Activated naive CD8-positive, alpha-beta T cell (primary cell): Measurements from ENCODE around the gene CCDC197.
A peak's percentile ranks its signal among the peaks of the same experiment; 100 is the strongest.

Experiments
- H3K27ac Mint-ChIP-seq: one replicate; pipeline ENCODE4 v1.8.0; 2021; ENCODE audit warnings: mixed read lengths
- H3K27me3 Mint-ChIP-seq: one replicate; pipeline ENCODE4 v1.8.0; 2021; ENCODE audit warnings: mixed read lengths
- H3K36me3 Mint-ChIP-seq: one replicate; pipeline ENCODE4 v1.8.0; 2021; ENCODE audit warnings: mixed read lengths
- H3K4me1 Mint-ChIP-seq: one replicate; pipeline ENCODE4 v1.8.0; 2021; ENCODE audit warnings: low read depth, mixed read lengths
- H3K4me3 Mint-ChIP-seq: one replicate; pipeline ENCODE4 v1.8.0; 2021; ENCODE audit warnings: mild to moderate bottlenecking, mixed read lengths
- H3K9me3 Mint-ChIP-seq: one replicate; pipeline ENCODE4 v1.8.0; 2021; ENCODE audit warnings: low read depth, mixed read lengths

CCDC197 gene

GRCh38 chr14:93997082-93997481 is at the start of gene CCDC197:
Gene CCDC197, plus strand, starts transcription at chr14:93997301. Its CDS starts 831 bp downstream, at chr14:93998132.
- Mint-ChIP-seq H3K4me1 (peaks cover 32% of the 10 kb centered on the region), H3K36me3 (no peaks in the 10 kb centered on the region), H3K4me3 (no peak within 1 kb of the TSS), H3K27me3 (no peaks in the 10 kb centered on the region), H3K27ac (peak within 1 kb of the TSS; percentile 59), H3K9me3 (no peaks in the 10 kb centered on the region)

- Mint-ChIP-seq H3K4me1 (peaks cover 16% of the 10 kb centered on the region), H3K27ac (no peak overlapping the region), H3K36me3 (peaks cover 2% of the 10 kb centered on the region)
Measured at GRCh38 chr14:93949511-93950075, 47.5 kb upstream of the CCDC197 start.

GRCh38 chr14:93950948-93951634 is 46.0 kb upstream of the CCDC197 start:
- H3K27ac Mint-ChIP-seq: peak overlapping the region; percentile 41
- peaks cover 31% of the 10 kb centered on the region for H3K4me1 Mint-ChIP-seq

More at GRCh38 chr14:93949511-93950075, 47.5 kb upstream of the CCDC197 start:
- Mint-ChIP-seq H3K27me3 (no peaks in the 10 kb centered on the region), H3K9me3 (no peaks in the 10 kb centered on the region), H3K4me3 (no peak overlapping the region)

DNA sequence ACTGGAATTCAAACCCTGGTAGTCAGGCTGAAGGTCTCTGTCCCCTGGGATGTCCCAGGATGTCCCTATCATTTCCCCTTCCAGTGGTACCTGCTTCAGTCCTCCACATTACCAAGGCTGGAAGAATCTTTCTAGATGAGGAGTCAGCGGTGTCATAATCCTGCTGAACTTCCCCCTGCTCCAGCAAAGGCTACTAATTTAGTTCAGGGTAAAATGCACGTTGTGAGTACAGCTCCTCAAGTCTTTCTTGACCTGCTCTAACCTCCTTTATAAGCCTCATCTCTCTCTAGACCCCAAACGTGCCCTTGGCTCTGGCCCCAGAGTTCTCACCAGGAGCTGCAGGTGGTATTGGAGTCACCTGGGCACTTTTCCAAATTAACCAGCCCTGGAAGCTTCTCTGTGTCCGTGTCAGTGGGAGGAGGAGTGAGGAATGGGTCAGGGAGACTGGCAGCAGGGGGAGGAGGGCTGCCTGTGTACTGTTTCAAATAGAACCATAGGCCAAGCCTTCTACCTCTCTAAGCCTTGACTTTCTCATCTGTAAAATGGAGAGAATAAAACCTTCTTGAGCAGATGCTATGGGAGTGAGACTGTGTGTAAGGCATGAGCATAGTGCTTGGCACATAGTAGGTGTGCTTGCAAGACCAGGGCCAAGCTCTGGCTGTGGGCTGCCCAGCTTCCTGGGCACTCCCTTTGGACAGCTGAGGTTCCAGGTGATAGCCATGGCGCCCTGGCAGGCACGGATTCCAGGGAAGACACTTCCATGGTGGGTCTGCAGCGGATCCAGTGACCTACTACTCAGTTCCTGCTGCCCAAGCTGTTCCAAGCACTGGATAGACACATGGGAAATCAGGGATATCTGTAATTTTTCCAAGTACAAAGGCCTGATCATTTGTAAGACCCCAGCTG is 45.2 kb upstream of the CCDC197 start:
- peaks cover 36% of the 10 kb centered on the region for H3K4me1 Mint-ChIP-seq
- no peaks in the 10 kb centered on the region for H3K9me3 Mint-ChIP-seq
- H3K4me3 Mint-ChIP-seq: no peak overlapping the region
- H3K27me3 Mint-ChIP-seq: no peaks in the 10 kb centered on the region
- peaks cover 2% of the 10 kb centered on the region for H3K36me3 Mint-ChIP-seq
- peak overlapping the region; percentile 46 for H3K27ac Mint-ChIP-seq

More at GRCh38 chr14:93950948-93951634, 46.0 kb upstream of the CCDC197 start:
- no peak overlapping the region for H3K4me3 Mint-ChIP-seq
- peaks cover 2% of the 10 kb centered on the region for H3K36me3 Mint-ChIP-seq
- no peaks in the 10 kb centered on the region for H3K9me3 Mint-ChIP-seq
- no peaks in the 10 kb centered on the region for H3K27me3 Mint-ChIP-seq

GRCh38 chr14:93952829-93953228 is 44.3 kb upstream of the CCDC197 start:
- Mint-ChIP-seq H3K4me1 (peaks cover 45% of the 10 kb centered on the region), H3K36me3 (peaks cover 2% of the 10 kb centered on the region), H3K9me3 (no peaks in the 10 kb centered on the region), H3K27ac (no peak overlapping the region), H3K4me3 (no peak overlapping the region), H3K27me3 (no peaks in the 10 kb centered on the region)

DNA sequence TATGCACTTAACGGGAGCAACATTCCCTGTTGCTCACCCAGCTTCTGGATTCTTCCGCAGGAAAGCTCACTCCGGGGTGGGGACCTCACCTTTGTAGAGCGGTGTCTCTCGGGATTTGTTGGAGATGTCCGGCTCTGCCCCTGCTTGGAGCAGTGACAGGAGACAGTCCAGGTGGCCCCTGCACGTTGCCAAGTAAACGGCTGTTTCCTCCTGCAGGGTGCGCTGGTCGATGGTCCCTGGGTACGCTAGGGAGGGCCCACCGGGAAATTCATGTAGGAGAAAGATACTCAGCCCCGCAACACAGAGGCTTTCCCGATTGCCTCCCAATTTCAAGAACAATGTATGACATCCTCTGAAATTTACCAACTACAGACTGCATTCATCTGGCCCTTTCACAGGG is 43.8 kb upstream of the CCDC197 start:
- peaks cover 49% of the 10 kb centered on the region for H3K4me1 Mint-ChIP-seq
- H3K36me3 Mint-ChIP-seq: peaks cover 2% of the 10 kb centered on the region
- H3K27ac Mint-ChIP-seq: no peak overlapping the region
- no peaks in the 10 kb centered on the region for H3K9me3 Mint-ChIP-seq
- no peak overlapping the region for H3K4me3 Mint-ChIP-seq
- no peaks in the 10 kb centered on the region for H3K27me3 Mint-ChIP-seq

DNA sequence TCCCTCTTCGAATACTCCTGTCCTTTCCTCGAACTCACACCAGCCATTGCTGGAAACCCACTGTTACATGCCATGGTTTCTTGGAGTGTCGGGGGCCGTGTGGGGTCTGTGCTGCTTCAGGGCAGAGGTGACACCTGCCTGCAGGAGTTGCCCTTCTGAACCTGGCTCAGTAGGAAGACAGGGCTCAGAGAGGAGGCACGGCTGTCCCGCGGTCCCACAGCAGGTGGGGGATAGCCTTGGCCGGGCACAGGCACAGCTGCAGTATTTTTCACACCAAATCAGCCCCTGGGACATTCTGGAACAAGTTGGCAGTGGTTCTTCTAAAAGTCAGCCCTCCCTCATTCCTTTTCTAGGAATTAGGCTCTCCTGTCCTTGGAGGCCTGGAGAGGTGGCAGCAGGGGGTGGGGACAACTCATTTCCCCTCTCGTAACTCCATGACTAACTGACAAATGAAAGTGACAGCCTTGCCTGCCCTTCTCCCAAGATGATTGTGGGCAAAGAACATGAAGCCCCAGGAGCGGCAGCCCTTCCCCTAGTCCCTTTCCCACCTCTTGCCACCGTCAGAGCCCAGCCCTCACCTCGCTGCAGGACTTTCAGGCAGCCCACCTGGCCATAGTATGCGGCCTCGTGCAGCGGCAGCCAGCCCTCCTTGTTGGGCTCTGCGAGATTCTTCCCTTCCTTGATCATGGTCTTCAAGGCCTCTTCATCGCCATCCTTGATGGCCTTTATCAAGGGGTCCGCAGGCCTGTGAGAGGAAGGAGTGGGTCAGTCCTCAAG is 43.2 kb upstream of the CCDC197 start:
- Mint-ChIP-seq H3K4me3 (peak overlapping the region; percentile 44), H3K36me3 (peaks cover 3% of the 10 kb centered on the region), H3K27ac (peak overlapping the region; percentile 28), H3K4me1 (peaks cover 56% of the 10 kb centered on the region), H3K9me3 (no peaks in the 10 kb centered on the region), H3K27me3 (no peaks in the 10 kb centered on the region)

GRCh38 chr14:93954516-93954830 is 42.6 kb upstream of the CCDC197 start:
- Mint-ChIP-seq H3K4me3 (peak overlapping the region; percentile 82), H3K4me1 (peaks cover 62% of the 10 kb centered on the region), H3K9me3 (no peaks in the 10 kb centered on the region), H3K27me3 (no peaks in the 10 kb centered on the region), H3K27ac (peak overlapping the region; percentile 100), H3K36me3 (peaks cover 5% of the 10 kb centered on the region)

DNA sequence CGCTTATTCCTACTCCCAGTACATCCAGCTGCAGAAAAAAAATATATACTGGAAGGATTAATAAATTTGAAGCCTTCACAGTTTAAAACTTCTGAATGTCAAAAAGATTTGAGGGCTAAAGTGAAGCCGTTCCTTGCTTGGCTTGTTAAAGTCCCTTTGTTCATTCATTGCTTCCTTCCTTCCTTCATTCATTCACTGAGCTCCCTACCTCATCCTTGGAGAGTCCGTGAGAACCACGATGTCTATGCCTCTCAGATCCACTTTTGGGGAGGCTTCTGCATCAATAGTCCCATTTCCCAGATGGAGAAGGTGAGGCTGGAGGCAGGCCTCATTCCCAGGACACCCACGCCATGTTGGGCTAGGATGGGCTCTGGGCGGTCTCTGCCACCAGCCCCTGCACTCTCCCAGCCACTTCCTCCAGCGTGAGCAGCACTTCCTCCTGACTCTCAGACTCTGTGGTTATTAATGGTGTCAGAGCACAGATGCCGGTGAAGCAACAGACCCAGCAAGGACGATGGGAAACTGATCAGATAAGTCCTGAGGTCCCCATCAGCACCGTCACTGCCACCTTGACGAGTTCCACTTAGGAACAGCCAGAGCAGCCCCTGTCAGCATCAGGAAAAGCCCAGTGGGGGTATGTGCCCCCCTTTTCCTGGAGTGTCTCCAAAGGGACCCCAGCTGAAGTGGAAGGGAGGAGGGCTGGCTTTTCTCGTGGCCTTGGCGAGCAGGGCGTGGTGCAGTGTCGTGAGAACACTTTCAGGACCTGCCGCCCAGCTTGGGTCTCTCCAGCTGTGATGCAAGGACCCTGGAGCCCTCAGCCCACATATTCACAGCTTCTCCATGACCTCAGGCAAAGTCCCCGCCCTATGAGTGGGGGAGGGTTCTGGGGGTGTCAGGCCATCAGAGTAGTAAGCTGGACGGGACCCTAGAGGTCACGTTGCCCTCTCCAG is 41.9 kb upstream of the CCDC197 start:
- no peaks in the 10 kb centered on the region for H3K9me3 Mint-ChIP-seq
- peaks cover 5% of the 10 kb centered on the region for H3K36me3 Mint-ChIP-seq
- H3K27me3 Mint-ChIP-seq: no peaks in the 10 kb centered on the region
- peaks cover 69% of the 10 kb centered on the region for H3K4me1 Mint-ChIP-seq
- peak overlapping the region; percentile 82 for H3K4me3 Mint-ChIP-seq
- peak overlapping the region; percentile 100 for H3K27ac Mint-ChIP-seq

- Mint-ChIP-seq H3K4me1 (peaks cover 75% of the 10 kb centered on the region), H3K4me3 (peak overlapping the region; percentile 82), H3K27ac (peak overlapping the region; percentile 100), H3K27me3 (no peaks in the 10 kb centered on the region), H3K36me3 (peaks cover 5% of the 10 kb centered on the region), H3K9me3 (no peaks in the 10 kb centered on the region)
Measured at GRCh38 chr14:93955850-93956481, 41.1 kb upstream of the CCDC197 start.

DNA sequence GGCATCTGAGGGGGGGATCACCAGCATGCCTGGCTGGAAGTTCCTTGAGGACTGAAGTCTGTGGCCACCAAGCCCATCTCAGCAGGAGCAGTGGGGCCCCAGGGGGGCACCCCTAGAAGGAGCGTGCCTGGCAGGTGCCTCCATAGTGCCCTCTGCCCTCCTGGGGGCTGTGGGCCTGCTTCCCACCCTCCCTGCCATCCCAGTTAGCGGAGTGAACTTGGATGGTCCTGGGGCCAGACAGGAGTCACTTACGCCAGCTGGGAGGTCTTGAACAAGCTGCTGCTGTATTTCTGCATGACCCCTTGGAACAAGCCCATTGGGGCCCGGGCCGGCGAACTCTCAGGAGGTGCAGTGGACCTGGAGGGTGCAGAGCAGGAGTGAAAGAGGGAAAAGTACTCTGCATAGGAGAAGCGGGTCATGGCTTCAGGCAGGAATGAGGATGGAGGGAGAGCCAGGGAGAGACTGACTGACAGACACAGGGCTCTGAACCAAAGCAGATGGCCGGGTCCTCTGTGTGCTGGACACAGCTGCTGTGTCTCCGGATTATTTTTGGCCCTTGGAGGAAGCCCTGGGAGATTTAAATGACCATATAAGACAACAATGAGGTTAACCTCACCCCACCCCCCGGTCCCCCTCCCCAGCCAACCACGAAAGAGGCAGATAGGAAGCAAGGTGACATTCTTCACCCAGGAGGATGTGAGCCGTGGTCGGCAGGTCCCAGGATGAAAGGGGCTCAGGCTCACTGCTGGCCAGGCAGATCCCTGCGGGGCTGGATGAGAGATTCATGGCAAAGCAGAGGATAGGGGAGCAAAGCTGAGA is 40.4 kb upstream of the CCDC197 start:
- no peaks in the 10 kb centered on the region for H3K27me3 Mint-ChIP-seq
- peak overlapping the region; percentile 51 for H3K4me3 Mint-ChIP-seq
- H3K4me1 Mint-ChIP-seq: peaks cover 77% of the 10 kb centered on the region
- H3K27ac Mint-ChIP-seq: peak overlapping the region; percentile 100
- H3K36me3 Mint-ChIP-seq: peaks cover 3% of the 10 kb centered on the region
- no peaks in the 10 kb centered on the region for H3K9me3 Mint-ChIP-seq

GRCh38 chr14:93957333-93957710 is 39.8 kb upstream of the CCDC197 start:
- peaks cover 80% of the 10 kb centered on the region for H3K4me1 Mint-ChIP-seq
- peak overlapping the region; percentile 51 for H3K4me3 Mint-ChIP-seq
- no peaks in the 10 kb centered on the region for H3K27me3 Mint-ChIP-seq
- peaks cover 3% of the 10 kb centered on the region for H3K36me3 Mint-ChIP-seq
- no peaks in the 10 kb centered on the region for H3K9me3 Mint-ChIP-seq
- peak overlapping the region; percentile 100 for H3K27ac Mint-ChIP-seq
